Skeletal muscle satellite cell (primary cell): ENCODE measurements around the gene PACSIN2.
"Not testable (repeated sequence)": the region's sequence is repeated elsewhere in the genome, so short reads cannot be mapped to it uniquely, and the experiment has no call there.

ENCODE experiments used
- H3K27me3 ChIP-seq: 2 replicates; pipeline ENCODE4 v1.7.0; 2013; ENCODE audit warnings: low read length; ENCODE audit not compliant: control insufficient read depth, insufficient read depth
- H3K36me3 ChIP-seq: 2 replicates; pipeline ENCODE4 v1.7.0; 2013; ENCODE audit warnings: mild to moderate bottlenecking, control low read depth, low read length; ENCODE audit not compliant: insufficient read depth
- H3K4me1 ChIP-seq: 2 replicates; pipeline ENCODE4 v1.7.0; 2013; ENCODE audit warnings: low read length; ENCODE audit not compliant: control insufficient read depth, insufficient read depth
- H3K4me2 ChIP-seq: 2 replicates; pipeline ENCODE4 v1.7.0; 2013; ENCODE audit warnings: mild to moderate bottlenecking, low read length
- H3K4me3 ChIP-seq: 2 replicates; pipeline ENCODE4 v1.7.0; 2013; ENCODE audit warnings: low read length
- H3K9ac ChIP-seq: 2 replicates; pipeline ENCODE4 v1.7.0; 2013; ENCODE audit warnings: mild to moderate bottlenecking, low read depth, low read length, moderate library complexity
- H3K9me3 ChIP-seq: replicated peaks from 2 replicates; pipeline ENCODE4 v1.7.0; 2013; ENCODE audit warnings: mild to moderate bottlenecking, control low read depth, low read length

The PACSIN2 gene

GRCh38 chr22:42960531-42961399, 54.2 kb downstream of the PACSIN2 start:
- Histone ChIP-seq H3K36me3 (peaks cover 7% of the 10 kb centered on the region), H3K4me1 (peaks cover 27% of the 10 kb centered on the region), H3K9me3 (no peaks in the 10 kb centered on the region), H3K4me3 (no peak overlapping the region), H3K27me3 (no peaks in the 10 kb centered on the region), H3K4me2 (peak overlapping the region; percentile 4), H3K9ac (peak overlapping the region; percentile 26)

GRCh38 chr22:42959576-42960509, 55.1 kb downstream of the PACSIN2 start:
- H3K4me2 ChIP-seq: peak overlapping the region; percentile 54
- H3K36me3 ChIP-seq: peaks cover 10% of the 10 kb centered on the region
- H3K9ac ChIP-seq: peak overlapping the region; percentile 26
- no peak overlapping the region for H3K4me3 ChIP-seq
- H3K27me3 ChIP-seq: no peaks in the 10 kb centered on the region
- H3K9me3 ChIP-seq: no peaks in the 10 kb centered on the region
- peaks cover 27% of the 10 kb centered on the region for H3K4me1 ChIP-seq

- Histone ChIP-seq H3K9me3 (no peaks in the 10 kb centered on the region), H3K36me3 (peaks cover 10% of the 10 kb centered on the region), H3K9ac (no peak overlapping the region), H3K4me2 (no peak overlapping the region), H3K4me3 (no peak overlapping the region), H3K27me3 (no peaks in the 10 kb centered on the region), H3K4me1 (peaks cover 27% of the 10 kb centered on the region)
Measured at GRCh38 chr22:42958937-42959336, 56.0 kb downstream of the PACSIN2 start.

- peaks cover 27% of the 10 kb centered on the region for H3K4me1 ChIP-seq
- H3K4me3 ChIP-seq: no peak overlapping the region
Measured at GRCh38 chr22:42957958-42958357, 57.0 kb downstream of the PACSIN2 start.

GRCh38 chr22:42957544-42957943, 57.4 kb downstream of the PACSIN2 start:
- H3K27me3 ChIP-seq: no peaks in the 10 kb centered on the region
- no peak overlapping the region for H3K4me3 ChIP-seq
- H3K36me3 ChIP-seq: peaks cover 10% of the 10 kb centered on the region
- H3K9ac ChIP-seq: no peak overlapping the region
- H3K9me3 ChIP-seq: no peaks in the 10 kb centered on the region
- peaks cover 27% of the 10 kb centered on the region for H3K4me1 ChIP-seq
- no peak overlapping the region for H3K4me2 ChIP-seq

More at GRCh38 chr22:42957958-42958357, 57.0 kb downstream of the PACSIN2 start:
- Histone ChIP-seq H3K9ac (no peak overlapping the region), H3K36me3 (peaks cover 10% of the 10 kb centered on the region), H3K9me3 (no peaks in the 10 kb centered on the region), H3K27me3 (no peaks in the 10 kb centered on the region), H3K4me2 (no peak overlapping the region)

- Histone ChIP-seq H3K4me2 (no peak overlapping the region), H3K36me3 (peaks cover 10% of the 10 kb centered on the region), H3K9me3 (no peaks in the 10 kb centered on the region), H3K9ac (no peak overlapping the region), H3K4me3 (no peak overlapping the region), H3K4me1 (peaks cover 18% of the 10 kb centered on the region), H3K27me3 (no peaks in the 10 kb centered on the region)
Measured at GRCh38 chr22:42955848-42956247, 59.1 kb downstream of the PACSIN2 start.

GRCh38 chr22:42955087-42955635, 59.8 kb downstream of the PACSIN2 start:
- Histone ChIP-seq H3K4me1 (peaks cover 11% of the 10 kb centered on the region), H3K9ac (no peak overlapping the region), H3K36me3 (peaks cover 10% of the 10 kb centered on the region), H3K9me3 (no peaks in the 10 kb centered on the region), H3K27me3 (no peaks in the 10 kb centered on the region), H3K4me2 (no peak overlapping the region), H3K4me3 (no peak overlapping the region)

- H3K4me3 ChIP-seq, H3K4me1 ChIP-seq, H3K9me3 ChIP-seq, H3K9ac ChIP-seq, H3K4me2 ChIP-seq, H3K27me3 ChIP-seq: not testable (repeated sequence)
- H3K36me3 ChIP-seq: peaks cover 10% of the 10 kb centered on the region
Measured at GRCh38 chr22:42953751-42954150, 61.2 kb downstream of the PACSIN2 start.

GRCh38 chr22:42951093-42951710, 63.7 kb downstream of the PACSIN2 start:
- no peak overlapping the region for H3K9ac ChIP-seq
- H3K4me2 ChIP-seq: no peak overlapping the region
- no peaks in the 10 kb centered on the region for H3K27me3 ChIP-seq
- H3K4me1 ChIP-seq: peaks cover 27% of the 10 kb centered on the region
- peaks cover 6% of the 10 kb centered on the region for H3K36me3 ChIP-seq
- no peak overlapping the region for H3K4me3 ChIP-seq
- no peaks in the 10 kb centered on the region for H3K9me3 ChIP-seq

GRCh38 chr22:42950281-42950680, 64.7 kb downstream of the PACSIN2 start:
- Histone ChIP-seq H3K9me3 (no peaks in the 10 kb centered on the region), H3K9ac (no peak overlapping the region), H3K4me1 (peaks cover 34% of the 10 kb centered on the region), H3K27me3 (no peaks in the 10 kb centered on the region), H3K4me2 (no peak overlapping the region), H3K4me3 (no peak overlapping the region), H3K36me3 (no peaks in the 10 kb centered on the region)

- no peak overlapping the region for H3K4me2 ChIP-seq
- no peaks in the 10 kb centered on the region for H3K27me3 ChIP-seq
- H3K9ac ChIP-seq: no peak overlapping the region
- no peaks in the 10 kb centered on the region for H3K9me3 ChIP-seq
- H3K4me3 ChIP-seq: no peak overlapping the region
- H3K36me3 ChIP-seq: no peaks in the 10 kb centered on the region
- H3K4me1 ChIP-seq: peaks cover 39% of the 10 kb centered on the region
Measured at GRCh38 chr22:42949159-42949558, 65.8 kb downstream of the PACSIN2 start.
